ENCODE measurements around the gene YIF1A. TPM values are rescaled to one million over a fixed set of nuclear protein-coding genes. Genes with fewer than 3 reads are reported as not detected.

The YIF1A gene
- total RNA-seq, 2 donors from 2014 or later: 68.1 to 100 TPM

DNA sequence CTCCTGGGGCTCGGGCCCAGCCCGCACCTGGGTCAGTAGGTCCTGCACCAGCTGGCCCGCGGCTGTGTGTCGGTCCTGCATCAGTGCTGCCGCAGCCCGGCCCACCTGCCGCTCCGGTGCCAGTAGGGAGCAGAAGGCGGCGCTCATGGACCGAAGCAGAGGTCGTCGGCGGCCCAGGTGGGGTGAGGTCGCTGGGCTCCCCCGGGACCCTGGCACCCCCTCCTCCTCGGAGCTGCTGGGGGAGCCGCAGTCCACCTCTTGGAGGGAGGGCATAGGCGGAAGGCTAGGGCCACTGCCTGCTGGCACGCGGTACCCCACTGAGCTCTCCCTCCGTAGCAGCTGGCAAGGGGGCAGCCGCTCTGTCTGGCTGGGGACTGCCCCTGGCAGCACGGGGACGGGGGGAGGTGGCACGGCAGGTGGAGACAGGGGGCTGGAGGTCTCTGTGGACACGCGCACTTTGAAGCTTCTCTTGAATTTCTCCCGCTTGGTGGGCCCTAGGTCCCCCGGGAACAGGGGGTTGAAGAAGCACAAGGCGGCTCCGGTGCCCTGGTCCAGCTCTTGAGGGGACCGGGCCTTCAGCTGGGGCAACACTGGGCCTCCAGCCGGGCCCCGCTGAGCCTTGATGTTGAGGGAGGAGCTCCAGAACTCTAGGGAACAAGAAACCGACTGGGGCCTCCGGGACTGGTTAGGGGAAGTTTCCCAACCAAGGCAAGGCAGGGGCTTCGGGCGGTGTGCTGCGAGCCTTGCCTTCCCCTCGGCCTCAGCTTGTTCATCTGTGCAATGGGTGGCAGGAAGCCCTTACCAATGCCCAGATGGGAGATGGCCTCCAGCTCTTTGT is 45.9 kb upstream of the YIF1A start:
- Histone ChIP-seq H3K27me3 (no peaks in the 10 kb centered on the region), H3K9me3 (no peaks in the 10 kb centered on the region), H3K4me3 (peak overlapping the region; percentile 38 to 61), H3K27ac (no peak overlapping the region), H3K4me1 (peaks cover 0 to 24% of the 10 kb centered on the region in 2 donors), H3K36me3 (peaks cover 15% of the 10 kb centered on the region)
- TF ChIP-seq CTCF (IDR thresholded peaks at IDR 0.05): no peak
- no peak for DNase-seq (ENCODE audit: low spot score)

GRCh38 chr11:66333896-66334604 is 45.1 kb upstream of the YIF1A start:
- H3K4me3 ChIP-seq: no peak overlapping the region
- no peak for TF ChIP-seq CTCF (IDR thresholded peaks at IDR 0.05)
- no peak for DNase-seq (ENCODE audit: low spot score)
- H3K27ac ChIP-seq: no peak overlapping the region
- H3K36me3 ChIP-seq: peaks cover 7% of the 10 kb centered on the region
- H3K4me1 ChIP-seq: peaks cover 0 to 26% of the 10 kb centered on the region in 2 donors
- H3K9me3 ChIP-seq: no peaks in the 10 kb centered on the region
- no peaks in the 10 kb centered on the region for H3K27me3 ChIP-seq

GRCh38 chr11:66333220-66333877 is 44.4 kb upstream of the YIF1A start:
- no peak for DNase-seq (ENCODE audit: low spot score)
- Histone ChIP-seq H3K27me3 (no peaks in the 10 kb centered on the region), H3K27ac (no peak overlapping the region), H3K4me3 (no peak overlapping the region), H3K4me1 (peaks cover 0 to 33% of the 10 kb centered on the region in 2 donors), H3K36me3 (peaks cover 5% of the 10 kb centered on the region), H3K9me3 (no peaks in the 10 kb centered on the region)
- no peak for TF ChIP-seq CTCF (IDR thresholded peaks at IDR 0.05)

GRCh38 chr11:66332371-66333219 is 43.7 kb upstream of the YIF1A start:
- Histone ChIP-seq H3K27me3 (no peaks in the 10 kb centered on the region), H3K9me3 (no peaks in the 10 kb centered on the region), H3K27ac (no peak overlapping the region), H3K36me3 (peaks cover 4% of the 10 kb centered on the region), H3K4me3 (no peak overlapping the region), H3K4me1 (peaks cover 0 to 41% of the 10 kb centered on the region in 2 donors)
- TF ChIP-seq CTCF (IDR thresholded peaks at IDR 0.05): no peak
- DNase-seq (ENCODE audit: low spot score): no peak
